Panc1 (cell line): ENCODE measurements around the gene TPRN. TPM values are rescaled to one million over a fixed set of nuclear protein-coding genes. Genes with fewer than 3 reads are reported as not detected.

ENCODE experiments used
- ATAC-seq: fragments of 200-7000 bp; cut with Tn5 transposase; 2 replicates; pipeline ENCODE4 v1.9.1; 2020; ENCODE audit warnings: mild to moderate bottlenecking, moderate library complexity
- BruUV-seq: library from RNA; stranded (reverse); fragments of 400-500 nt; replicated peaks from 2 replicates; lab custom pipeline; 2021; lab: Mats Ljungman, UMichigan
- CTCF ChIA-PET: fragments of 300-600 bp; sonication (Branson Sonifier 250); formaldehyde crosslinking; loops from one replicate; lab custom pipeline; 2022; ENCODE audit warnings: antibody characterized with exemption; lab: Charles Lee
- POLR2A ChIA-PET: fragments of 300-600 bp; sonication (Branson Sonifier 250); formaldehyde crosslinking; loops from one replicate; lab custom pipeline; 2022; ENCODE audit warnings: antibody characterized with exemption; lab: Charles Lee
- DNase-seq: peaks from one replicate; pipeline ENCODE4 v3.0.0-alpha.2; 2010; ENCODE audit warnings: low read depth, low spot score
- H3K27ac ChIP-seq: 2 replicates; pipeline ENCODE4 v1.5.1; 2011; ENCODE audit warnings: mild to moderate bottlenecking, low read length, inconsistent platforms
- H3K27me3 ChIP-seq: fragments of 200-500 bp; sonication (Bioruptor generic); 2 replicates; pipeline ENCODE4 v1.6.0; 2014; ENCODE audit warnings: low read length, inconsistent platforms; ENCODE audit not compliant: control insufficient read depth, insufficient read depth
- H3K36me3 ChIP-seq: fragments of 200-500 bp; sonication (Bioruptor generic); 2 replicates; pipeline ENCODE4 v1.5.1; 2014; ENCODE audit warnings: inconsistent platforms, mild to moderate bottlenecking, low read length, moderate library complexity; ENCODE audit not compliant: control insufficient read depth, insufficient read depth
- H3K4me1 ChIP-seq: 2 replicates; pipeline ENCODE4 v1.5.1; 2011; ENCODE audit warnings: inconsistent platforms, mild to moderate bottlenecking, low read length, moderate library complexity; ENCODE audit not compliant: control insufficient read depth, insufficient read depth
- H3K4me3 ChIP-seq, 2 experiments: 2 replicates each; pipeline ENCODE4 v1.5.1; 2011 to 2012; ENCODE audit warnings: low read depth in 2 of 2, low read length in 2 of 2, mild to moderate bottlenecking in 2 of 2, inconsistent platforms in 1 of 2, moderate library complexity in 1 of 2
- H3K9me3 ChIP-seq: fragments of 200-500 bp; sonication (Bioruptor generic); 2 replicates; pipeline ENCODE4 v1.5.1; 2014; ENCODE audit warnings: low read depth, mild to moderate bottlenecking, inconsistent platforms, low read length, moderate library complexity; ENCODE audit not compliant: control insufficient read depth, insufficient read depth
- CTCF ChIP-seq: fragments of 450-650 bp; IDR thresholded peaks from 2 replicates; pipeline ENCODE4 v1.5.1; 2017; ENCODE audit warnings: mild to moderate bottlenecking
- POLR2AphosphoS5 ChIP-seq: IDR thresholded peaks from 2 replicates; pipeline ENCODE4 v1.6.1; 2012; ENCODE audit warnings: mild to moderate bottlenecking, low read depth, low read length, moderate library complexity
- REST ChIP-seq, 2 experiments: IDR thresholded peaks; 2 replicates each; pipeline ENCODE4 v1.6.1; 2011 to 2012; ENCODE audit warnings: low read depth in 2 of 2, control low read depth in 1 of 2, low read length in 1 of 2, mild to moderate bottlenecking in 1 of 2, moderate library complexity in 1 of 2; ENCODE audit not compliant: insufficient read depth in 1 of 2
- SIN3A ChIP-seq: IDR thresholded peaks from 2 replicates; pipeline ENCODE4 v1.6.1; 2012; ENCODE audit warnings: low read depth, mild to moderate bottlenecking, low read length, moderate library complexity, borderline replicate concordance; ENCODE audit not compliant: insufficient read depth
- TCF7L2 ChIP-seq: IDR thresholded peaks from 2 replicates; pipeline ENCODE4 v1.6.1; 2011; ENCODE audit warnings: mild to moderate bottlenecking, low read depth, low read length, inconsistent platforms
- in situ Hi-C: cut with HindIII; loops from 2 replicates; pipeline ENCODE4 v1.10.0; 2016; ENCODE audit warnings: low sequenced_read_pairs, low pct_unique_long_range_greater_than_20kb
- intact Hi-C: fragments of 100-400 bp; cut with micrococcal nuclease; formaldehyde crosslinking; loops from one replicate; pipeline ENCODE4 v1.10.0; 2022; ENCODE audit not compliant: unreplicated experiment
- total RNA-seq: library from RNA; stranded (reverse); gene quantifications from one replicate; pipeline ENCODE4 v1.2.1, GENCODE V29; 2021; ENCODE audit not compliant: unreplicated experiment

TPRN gene
- total RNA-seq, 1 experiment from 2014 or later = 21.7 TPM

GRCh38 chr9:137204731-137205125, 4.2 kb upstream of the TPRN start:
- intact Hi-C loops = no loop called here
- peaks cover 22% of the 10 kb centered on the region for H3K4me1 ChIP-seq
- in situ Hi-C loops = no loop called here
- peaks cover 2% of the 10 kb centered on the region; the same call in 1 of the 2 replicates for H3K36me3 ChIP-seq
- ATAC-seq (no peak), DNase-seq (no peak)
- TF ChIP-seq SIN3A (no peak), CTCF (no peak), TCF7L2 (no peak), REST (IDR thresholded peaks at IDR 0.05; ENCODE audit: insufficient read depth in 1 of 2, low read depth in 2 of 2, low read length in 1 of 2) (no peak), POLR2AphosphoS5 (no peak)
- peak overlapping the region; percentile 84 to 90 for H3K4me3 ChIP-seq
- peak overlapping the region; percentile 78 for H3K27ac ChIP-seq
- H3K27me3 ChIP-seq = no peaks in the 10 kb centered on the region
- ChIA-PET POLR2A (no interaction called here), CTCF (no interaction called here)
- BruUV-seq = no TSS peak
- H3K9me3 ChIP-seq = no peaks in the 10 kb centered on the region

- ATAC-seq = no peak
- POLR2A ChIA-PET = no interaction called here
- peaks cover 27% of the 10 kb centered on the region for H3K4me1 ChIP-seq
- H3K27me3 ChIP-seq = no peaks in the 10 kb centered on the region
- H3K27ac ChIP-seq = no peak overlapping the region
- H3K36me3 ChIP-seq = peaks cover 2% of the 10 kb centered on the region; the same call in 1 of the 2 replicates
- TF ChIP-seq TCF7L2 (no peak), REST (IDR thresholded peaks at IDR 0.05; ENCODE audit: insufficient read depth in 1 of 2, low read depth in 2 of 2, low read length in 1 of 2) (no peak), CTCF (no peak), SIN3A (no peak), POLR2AphosphoS5 (no peak)
- no peaks in the 10 kb centered on the region for H3K9me3 ChIP-seq
- BruUV-seq = no TSS peak
- intact Hi-C loops = no loop called here
- in situ Hi-C loops = no loop called here
- H3K4me3 ChIP-seq = no peak overlapping the region
- CTCF ChIA-PET = interaction anchor here (0.6 to 1.0 kb wide), 3 partner anchors 14 to 871 kb away, joined by 3 to 20 read pairs (median 8); no protein-coding TSS in a partner anchor
- no peak for DNase-seq
These were observed 2.4 kb upstream of the TPRN start for GRCh38 chr9:137202966-137203365.
